ENCODE data around the gene ASH1L.
"Not testable (repeated sequence)": the region's sequence is repeated elsewhere in the genome, so short reads cannot be mapped to it uniquely, and the experiment has no call there.

Gene ASH1L

GRCh38 chr1:155563377-155564022, 897 bp upstream of the ASH1L start:
- DNase-seq (ENCODE audit: low spot score): peak; percentile 21

GRCh38 chr1:155561779-155562580, 623 bp downstream of the ASH1L start:
- DNase-seq (ENCODE audit: low spot score): not testable (repeated sequence)

GRCh38 chr1:155555915-155556314, 6.7 kb downstream of the ASH1L start:
- DNase-seq (ENCODE audit: low spot score): no peak

- DNase-seq (ENCODE audit: low spot score): no peak
Observed at GRCh38 chr1:155553349-155553748, 9.3 kb downstream of the ASH1L start.

- DNase-seq (ENCODE audit: low spot score): no peak
Observed at GRCh38 chr1:155548706-155549105, 13.9 kb downstream of the ASH1L start.

- DNase-seq (ENCODE audit: low spot score): no peak
Observed at GRCh38 chr1:155540000-155540874, 22.4 kb downstream of the ASH1L start.

GRCh38 chr1:155537193-155537592, 25.4 kb downstream of the ASH1L start:
- DNase-seq (ENCODE audit: low spot score): no peak

GRCh38 chr1:155531624-155532023, 31.0 kb downstream of the ASH1L start:
- DNase-seq (ENCODE audit: low spot score): no peak

GRCh38 chr1:155529929-155530328, 32.7 kb downstream of the ASH1L start:
- DNase-seq (ENCODE audit: low spot score): no peak

GRCh38 chr1:155529109-155529508, 33.5 kb downstream of the ASH1L start:
- no peak for DNase-seq (ENCODE audit: low spot score)

- DNase-seq (ENCODE audit: low spot score): no peak
Observed at GRCh38 chr1:155527677-155528076, 34.9 kb downstream of the ASH1L start.

- no peak for DNase-seq (ENCODE audit: low spot score)
Observed at GRCh38 chr1:155526356-155526755, 36.2 kb downstream of the ASH1L start.

GRCh38 chr1:155522069-155522468, 40.5 kb downstream of the ASH1L start:
- DNase-seq (ENCODE audit: low spot score): no peak

GRCh38 chr1:155518484-155518883, 44.1 kb downstream of the ASH1L start:
- no peak for DNase-seq (ENCODE audit: low spot score)

GRCh38 chr1:155514582-155515187, 47.9 kb downstream of the ASH1L start:
- no peak for DNase-seq (ENCODE audit: low spot score)

- DNase-seq (ENCODE audit: low spot score): no peak
Observed at GRCh38 chr1:155513300-155513916, 49.2 kb downstream of the ASH1L start.

GRCh38 chr1:155511385-155511784, 51.2 kb downstream of the ASH1L start:
- DNase-seq (ENCODE audit: low spot score): not testable (repeated sequence)

- DNase-seq (ENCODE audit: low spot score): no peak
Observed at GRCh38 chr1:155509064-155509463, 53.5 kb downstream of the ASH1L start.

GRCh38 chr1:155507945-155508344, 54.7 kb downstream of the ASH1L start:
- DNase-seq (ENCODE audit: low spot score): no peak

- DNase-seq (ENCODE audit: low spot score): not testable (repeated sequence)
Observed at GRCh38 chr1:155505963-155506362, 56.6 kb downstream of the ASH1L start.

- peak; percentile 16 for DNase-seq (ENCODE audit: low spot score)
Observed at GRCh38 chr1:155504207-155504606, 58.4 kb downstream of the ASH1L start.
